ENCODE data around the gene ASPA.

DNA sequence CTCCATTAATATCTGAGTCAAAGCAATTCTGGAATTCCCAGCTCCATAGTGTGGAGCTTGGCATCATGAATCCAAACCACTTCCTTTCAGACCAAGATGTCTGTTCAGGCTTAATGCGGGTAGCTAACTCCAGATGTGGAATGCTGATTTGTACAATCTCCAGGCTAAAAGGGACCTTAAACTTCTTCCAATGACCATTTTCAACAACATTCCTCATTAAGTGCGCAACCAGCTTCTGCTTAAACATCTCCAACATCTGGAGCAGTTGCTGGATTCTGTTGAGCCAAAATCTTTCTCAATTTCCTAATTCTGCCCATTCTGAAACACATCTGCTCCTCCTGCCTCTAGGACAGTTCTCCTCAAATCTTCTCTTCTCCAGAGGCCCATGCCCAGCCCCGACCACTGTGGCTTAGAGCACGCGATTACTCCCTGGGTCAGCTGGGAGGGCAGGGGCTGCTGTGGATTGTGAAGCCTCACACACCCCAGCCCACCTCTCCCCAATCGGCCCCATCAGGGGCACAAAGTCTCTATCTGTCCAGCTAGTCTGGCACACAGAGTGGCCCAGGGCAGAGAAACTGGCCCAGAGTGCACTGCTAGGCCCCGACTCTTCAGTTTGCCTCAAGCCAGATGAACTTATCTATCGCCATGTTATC is 36.2 kb downstream of the ASPA start:
- TF ChIP-seq, protein P1, sequence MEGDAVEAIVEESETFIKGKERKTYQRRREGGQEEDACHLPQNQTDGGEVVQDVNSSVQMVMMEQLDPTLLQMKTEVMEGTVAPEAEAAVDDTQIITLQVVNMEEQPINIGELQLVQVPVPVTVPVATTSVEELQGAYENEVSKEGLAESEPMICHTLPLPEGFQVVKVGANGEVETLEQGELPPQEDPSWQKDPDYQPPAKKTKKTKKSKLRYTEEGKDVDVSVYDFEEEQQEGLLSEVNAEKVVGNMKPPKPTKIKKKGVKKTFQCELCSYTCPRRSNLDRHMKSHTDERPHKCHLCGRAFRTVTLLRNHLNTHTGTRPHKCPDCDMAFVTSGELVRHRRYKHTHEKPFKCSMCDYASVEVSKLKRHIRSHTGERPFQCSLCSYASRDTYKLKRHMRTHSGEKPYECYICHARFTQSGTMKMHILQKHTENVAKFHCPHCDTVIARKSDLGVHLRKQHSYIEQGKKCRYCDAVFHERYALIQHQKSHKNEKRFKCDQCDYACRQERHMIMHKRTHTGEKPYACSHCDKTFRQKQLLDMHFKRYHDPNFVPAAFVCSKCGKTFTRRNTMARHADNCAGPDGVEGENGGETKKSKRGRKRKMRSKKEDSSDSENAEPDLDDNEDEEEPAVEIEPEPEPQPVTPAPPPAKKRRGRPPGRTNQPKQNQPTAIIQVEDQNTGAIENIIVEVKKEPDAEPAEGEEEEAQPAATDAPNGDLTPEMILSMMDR (IDR thresholded peaks at IDR 0.05), result no peak
- TF ChIP-seq EP300 (IDR thresholded peaks at IDR 0.05) (no peak), POLR2AphosphoS5 (IDR thresholded peaks at IDR 0.05) (no peak), POLR2A (IDR thresholded peaks at IDR 0.05; ENCODE audit: low read depth) (no peak)
